Right lobe of liver (tissue), 6 donors: ENCODE measurements around the gene NOD2. TPM values are rescaled to one million over a fixed set of nuclear protein-coding genes. Genes with fewer than 3 reads are reported as not detected.

ENCODE experiments used
- ATAC-seq, 4 donors: fragments of 200-7000 bp; cut with Tn5 transposase; one replicate each; pipeline ENCODE4 v1.9.1; 2020; ENCODE audit warnings: mild to moderate bottlenecking in 4 of 4, moderate library complexity in 4 of 4
- DNase-seq, 3 donors: peaks; one replicate each; pipeline ENCODE4 v3.0.0-alpha.2; 2020
- H3K27ac ChIP-seq, 3 donors: fragments of 200-600 bp; one replicate each; pipeline ENCODE4 v1.8.0; 2022
- H3K27me3 ChIP-seq, 2 donors: fragments of 200-600 bp; one replicate each; pipeline ENCODE4 v1.8.0; 2022
- H3K36me3 ChIP-seq, 4 donors: fragments of 200-600 bp; sonication (generic) in 1 of 4; one replicate each; pipeline versions ENCODE4 v1.5.1 to v1.8.0; 2017 to 2022; ENCODE audit warnings: control low read depth in 1 of 4
- H3K4me1 ChIP-seq, 4 donors: fragments of 200-600 bp; sonication (generic) in 1 of 4; one replicate each; pipeline versions ENCODE4 v1.5.1 to v1.8.0; 2017 to 2022; ENCODE audit warnings: control low read depth in 1 of 4
- H3K4me3 ChIP-seq, 3 donors: fragments of 200-600 bp; one replicate each; pipeline ENCODE4 v1.8.0; 2022
- H3K9me3 ChIP-seq, 4 donors: fragments of 200-600 bp; sonication (generic) in 1 of 4; one replicate each; pipeline versions ENCODE4 v1.5.1 to v1.8.0; 2017 to 2022; ENCODE audit warnings: control low read depth in 1 of 4
- POLR2A ChIP-seq: fragments of 450-650 bp; IDR thresholded peaks from one replicate; pipeline ENCODE4 v1.6.1; 2017; ENCODE audit warnings: antibody characterized with exemption, mild to moderate bottlenecking
- WGBS: methylation state at CpG from one replicate; pipeline ENCODE4 v1.1.6; 2018; ENCODE audit warnings: low coverage, low lambda C conversion rate; ENCODE audit not compliant: insufficient coverage; ENCODE audit errors: missing lambda C conversion rate; 5-methylcytosine and 5-hydroxymethylcytosine counted together
- intact Hi-C, 2 donors: fragments of 100-400 bp; cut with DNase I; formaldehyde crosslinking; loops; one replicate each; pipeline versions ENCODE4 v1.11.2 to v1.14.1; 2022
- total RNA-seq, 6 experiments: library from RNA; depleted of rRNA in 2 of 6; stranded (reverse); fragments of >200 nt in 2 of 6; fragmentation: NEBNext Ultra II Directional in 3 of 6; extraction: Animal tissue kit (Norgen Biotek cat#: 25700) in 3 of 6; gene quantifications; one replicate each; pipeline versions ENCODE4 v1.1.0 to v1.2.4, GENCODE V29; 2016 to 2023
- TF ChIP-seq, protein P1 (sequence below), 4 donors: fragments of 200-600 bp in 3 of 4; fragments of 450-650 bp in 1 of 4; IDR thresholded peaks; one replicate each; pipeline versions ENCODE4 v1.5.1 to v1.8.0; 2016 to 2022; ENCODE audit warnings: antibody characterized with exemption in 4 of 4, mild to moderate bottlenecking in 2 of 4
- donor health status: DM: no; HTN: yes; CAD: no.
- donor health status: DM: no; HTN: no; CAD: no.
- donor health status: DM: no; HTN: no; CAD: no.
- donor health status: DM: no; HTN: yes; CAD: no.
- donor health status: DM: no; HTN: yes; CAD: no.

The NOD2 gene
- total RNA-seq, 6 experiments from 2014 or later = 0.74 to 6.0 (median 1.4) TPM

- 20% methylated on average over 1 of the region's 15 CpGs for WGBS
- H3K4me3 ChIP-seq = no peak overlapping the region
- no peaks in the 10 kb centered on the region for H3K36me3 ChIP-seq
- ATAC-seq = peak; percentile 72 to 82 (median 80)
- H3K27me3 ChIP-seq = no peaks in the 10 kb centered on the region
- no peaks in the 10 kb centered on the region for H3K9me3 ChIP-seq
- H3K27ac ChIP-seq = peak overlapping the region; percentile 12 to 85 (median 84)
- intact Hi-C loops = no loop called here
- TF ChIP-seq, protein P1, sequence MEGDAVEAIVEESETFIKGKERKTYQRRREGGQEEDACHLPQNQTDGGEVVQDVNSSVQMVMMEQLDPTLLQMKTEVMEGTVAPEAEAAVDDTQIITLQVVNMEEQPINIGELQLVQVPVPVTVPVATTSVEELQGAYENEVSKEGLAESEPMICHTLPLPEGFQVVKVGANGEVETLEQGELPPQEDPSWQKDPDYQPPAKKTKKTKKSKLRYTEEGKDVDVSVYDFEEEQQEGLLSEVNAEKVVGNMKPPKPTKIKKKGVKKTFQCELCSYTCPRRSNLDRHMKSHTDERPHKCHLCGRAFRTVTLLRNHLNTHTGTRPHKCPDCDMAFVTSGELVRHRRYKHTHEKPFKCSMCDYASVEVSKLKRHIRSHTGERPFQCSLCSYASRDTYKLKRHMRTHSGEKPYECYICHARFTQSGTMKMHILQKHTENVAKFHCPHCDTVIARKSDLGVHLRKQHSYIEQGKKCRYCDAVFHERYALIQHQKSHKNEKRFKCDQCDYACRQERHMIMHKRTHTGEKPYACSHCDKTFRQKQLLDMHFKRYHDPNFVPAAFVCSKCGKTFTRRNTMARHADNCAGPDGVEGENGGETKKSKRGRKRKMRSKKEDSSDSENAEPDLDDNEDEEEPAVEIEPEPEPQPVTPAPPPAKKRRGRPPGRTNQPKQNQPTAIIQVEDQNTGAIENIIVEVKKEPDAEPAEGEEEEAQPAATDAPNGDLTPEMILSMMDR (IDR thresholded peaks at IDR 0.05) = no peak
- peak; percentile 46 for TF ChIP-seq POLR2A
- peak; percentile 94 to 97 (median 95) for DNase-seq
- H3K4me1 ChIP-seq = peaks cover 3 to 40% (median 14%) of the 10 kb centered on the region in 4 donors
Observed at GRCh38 chr16:50696575-50697420, 3.4 kb downstream of the NOD2 start.

- Histone ChIP-seq H3K4me3 (no peak overlapping the region), H3K27ac (peak overlapping the region; percentile 7 to 85 (median 84)), H3K4me1 (peaks cover 3 to 40% (median 14%) of the 10 kb centered on the region in 4 donors), H3K9me3 (no peaks in the 10 kb centered on the region), H3K36me3 (no peaks in the 10 kb centered on the region), H3K27me3 (no peaks in the 10 kb centered on the region)
- TF ChIP-seq POLR2A = no peak
- TF ChIP-seq, protein P1 (IDR thresholded peaks at IDR 0.05) = no peak
- intact Hi-C loops = no loop called here
- DNase-seq (no peak), ATAC-seq (no peak)
- 92% methylated on average over 2 of the region's 5 CpGs for WGBS
Observed at GRCh38 chr16:50697421-50697715, 4.0 kb downstream of the NOD2 start.

DNA sequence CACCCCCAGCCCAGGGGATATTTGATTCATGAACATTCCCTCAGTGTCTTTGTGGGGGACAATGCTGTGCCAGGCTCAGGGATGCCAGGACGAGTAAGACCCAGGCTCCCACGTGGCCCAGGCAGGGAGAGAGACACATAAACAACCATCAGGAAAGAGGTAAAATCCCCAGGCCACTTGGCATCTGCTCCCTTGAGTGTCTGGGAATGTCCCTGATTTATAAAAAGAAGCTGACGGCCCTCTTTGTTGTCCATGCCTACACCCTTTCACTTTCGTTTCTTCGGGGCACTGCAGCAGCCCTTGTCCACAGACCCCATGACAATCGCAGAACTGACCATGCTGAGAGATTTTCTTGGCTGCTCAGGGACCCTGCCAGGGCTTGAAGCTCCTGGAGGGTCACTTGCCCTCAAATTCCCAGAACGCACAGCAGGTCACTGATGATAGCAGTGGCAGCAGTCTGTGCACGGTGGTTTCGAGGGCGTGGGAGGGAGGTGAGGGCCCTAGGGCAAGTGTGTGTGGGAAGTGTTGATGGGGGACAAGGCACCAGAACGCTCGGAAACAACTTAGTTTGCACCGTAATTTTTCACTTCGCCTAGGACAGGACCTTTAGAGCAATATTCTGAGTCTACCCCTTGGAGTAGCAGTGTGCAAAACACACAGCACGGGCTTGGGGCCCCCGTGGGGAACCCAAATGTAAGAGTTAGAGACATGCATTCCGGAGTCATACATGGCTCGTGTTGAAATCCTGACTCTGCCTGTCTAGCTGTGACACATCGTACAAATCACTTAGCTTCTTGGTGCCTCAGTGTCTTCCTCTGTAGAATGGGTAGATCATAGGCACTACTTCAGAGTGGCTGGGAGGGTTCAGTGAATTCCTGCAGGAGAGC, 4.7 kb downstream of the NOD2 start:
- Histone ChIP-seq H3K9me3 (no peaks in the 10 kb centered on the region), H3K4me1 (peaks cover 3 to 40% (median 14%) of the 10 kb centered on the region in 4 donors), H3K36me3 (no peaks in the 10 kb centered on the region), H3K27ac (peak overlapping the region; percentile 7 to 85 (median 84)), H3K27me3 (no peaks in the 10 kb centered on the region), H3K4me3 (peak overlapping the region in 2 of 3 donors; percentile 14 to 36)
- TF ChIP-seq, protein P1 (IDR thresholded peaks at IDR 0.05) = no peak
- TF ChIP-seq POLR2A = no peak
- 21% methylated on average over 17 of the region's 19 CpGs for WGBS
- ATAC-seq (peak; percentile 42 to 64 (median 49)), DNase-seq (peak; percentile 54 to 74 (median 56))
- intact Hi-C loops = no loop called here

- peak in 3 of 4 donors; percentile 40 to 74 (median 53) for ATAC-seq
- Histone ChIP-seq H3K4me3 (no peak overlapping the region), H3K4me1 (peaks cover 3 to 40% (median 14%) of the 10 kb centered on the region in 4 donors), H3K27ac (peak overlapping the region in 2 of 3 donors; percentile 39 to 54), H3K27me3 (no peaks in the 10 kb centered on the region), H3K9me3 (peaks cover 0 to 6% (median 0%) of the 10 kb centered on the region in 4 donors), H3K36me3 (no peaks in the 10 kb centered on the region)
- peak in 2 of 3 donors; percentile 66 to 81 for DNase-seq
- no peak for TF ChIP-seq POLR2A
- TF ChIP-seq, protein P1 (IDR thresholded peaks at IDR 0.05) = no peak
- intact Hi-C loops = no loop called here
- 53% methylated on average over 3 of the region's 19 CpGs for WGBS
Observed at GRCh38 chr16:50699326-50700159, 6.1 kb downstream of the NOD2 start.
